ENCODE data around the gene MYCN.

GRCh38 chr2:15906778-15907177 lies 33.6 kb upstream of the MYCN start:
- no peak for TF ChIP-seq CTCF (IDR thresholded peaks at IDR 0.05; ENCODE audit: insufficient read depth, low read length, poor library complexity, severe bottlenecking)
- no peak for TF ChIP-seq EZH2phosphoT487 (conservative IDR thresholded peaks at IDR 0.05; ENCODE audit: low read length)
